ENCODE data around the gene GABRB2.

GABRB2 gene

GRCh38 chr5:161265006-161265405 lies 281.5 kb downstream of the GABRB2 start:
- Histone ChIP-seq H4K8ac (ENCODE audit: low read length) (no peak overlapping the region), H3K14ac (ENCODE audit: low read length in 2 of 2) (no peak overlapping the region), H2AFZ (ENCODE audit: low read depth, low read length) (no peak overlapping the region), H3K4ac (ENCODE audit: low read depth in 1 of 2, low read length in 2 of 2) (no peak overlapping the region), H2BK120ac (ENCODE audit: low read depth, low read length) (no peak overlapping the region), H3K36me3 (ENCODE audit: control insufficient read depth in 1 of 2, insufficient read depth in 2 of 2, low read depth in 1 of 2, low read length in 2 of 2) (no peaks in the 10 kb centered on the region), H3K79me1 (replicated peaks; ENCODE audit: low read length, poor library complexity, severe bottlenecking) (no peaks in the 10 kb centered on the region), H4K91ac (ENCODE audit: low read length) (no peak overlapping the region), H3K9ac (ENCODE audit: low read length) (no peak overlapping the region), H2BK5ac (ENCODE audit: low read depth, low read length, poor library complexity, severe bottlenecking) (no peak overlapping the region), H3K4me3 (ENCODE audit: insufficient read depth in 1 of 2, low read depth in 1 of 2, low read length in 2 of 2) (no peak overlapping the region), H2BK15ac (ENCODE audit: low read depth, poor library complexity, severe bottlenecking) (no peak overlapping the region), H3K18ac (ENCODE audit: low read depth in 1 of 2, low read length in 2 of 2) (no peak overlapping the region), H2AK5ac (ENCODE audit: low read length, severe bottlenecking) (no peak overlapping the region), H3K27me3 (ENCODE audit: control insufficient read depth in 1 of 2, insufficient read depth in 1 of 2, low read length in 2 of 2) (no peaks in the 10 kb centered on the region), H3K27ac (ENCODE audit: low read length, poor library complexity, severe bottlenecking) (no peak overlapping the region), H3K4me2 (ENCODE audit: low read length, poor library complexity, severe bottlenecking) (no peak overlapping the region), H3K9me3 (ENCODE audit: control insufficient read depth, low read length) (no peaks in the 10 kb centered on the region), H3K23ac (ENCODE audit: low read length in 2 of 2) (no peak overlapping the region), H3K4me1 (ENCODE audit: control insufficient read depth, insufficient read depth, low read depth, low read length) (no peaks in the 10 kb centered on the region), H2BK12ac (ENCODE audit: low read length in 2 of 2) (no peak overlapping the region)
- DNase-seq = no peak
- 83% methylated on average over 1 of the region's 4 CpGs for WGBS

- Histone ChIP-seq H3K27me3 (ENCODE audit: control insufficient read depth in 1 of 2, insufficient read depth in 1 of 2, low read length in 2 of 2) (no peaks in the 10 kb centered on the region), H2AFZ (ENCODE audit: low read depth, low read length) (no peak overlapping the region), H3K79me1 (replicated peaks; ENCODE audit: low read length, poor library complexity, severe bottlenecking) (no peaks in the 10 kb centered on the region), H3K23ac (ENCODE audit: low read length in 2 of 2) (no peak overlapping the region), H4K8ac (ENCODE audit: low read length) (no peak overlapping the region), H3K4ac (ENCODE audit: low read depth in 1 of 2, low read length in 2 of 2) (no peak overlapping the region), H2BK15ac (ENCODE audit: low read depth, poor library complexity, severe bottlenecking) (no peak overlapping the region), H3K4me1 (ENCODE audit: control insufficient read depth, insufficient read depth, low read depth, low read length) (no peaks in the 10 kb centered on the region), H3K14ac (ENCODE audit: low read length in 2 of 2) (no peak overlapping the region), H4K91ac (ENCODE audit: low read length) (no peak overlapping the region), H3K18ac (ENCODE audit: low read depth in 1 of 2, low read length in 2 of 2) (no peak overlapping the region), H3K9ac (ENCODE audit: low read length) (no peak overlapping the region), H2AK5ac (ENCODE audit: low read length, severe bottlenecking) (no peak overlapping the region), H3K27ac (ENCODE audit: low read length, poor library complexity, severe bottlenecking) (no peak overlapping the region), H3K36me3 (ENCODE audit: control insufficient read depth in 1 of 2, insufficient read depth in 2 of 2, low read depth in 1 of 2, low read length in 2 of 2) (no peaks in the 10 kb centered on the region), H3K4me2 (ENCODE audit: low read length, poor library complexity, severe bottlenecking) (no peak overlapping the region), H2BK12ac (ENCODE audit: low read length in 2 of 2) (no peak overlapping the region), H3K4me3 (ENCODE audit: insufficient read depth in 1 of 2, low read depth in 1 of 2, low read length in 2 of 2) (no peak overlapping the region), H2BK120ac (ENCODE audit: low read depth, low read length) (no peak overlapping the region), H2BK5ac (ENCODE audit: low read depth, low read length, poor library complexity, severe bottlenecking) (no peak overlapping the region), H3K9me3 (ENCODE audit: control insufficient read depth, low read length) (no peaks in the 10 kb centered on the region)
- DNase-seq = no peak
These were observed 283.3 kb downstream of the GABRB2 start for GRCh38 chr5:161263191-161263590.

GRCh38 chr5:161261668-161262323 lies 284.7 kb downstream of the GABRB2 start:
- H3K79me1 ChIP-seq (replicated peaks; ENCODE audit: low read length, poor library complexity, severe bottlenecking) = no peaks in the 10 kb centered on the region
- H2AFZ ChIP-seq (ENCODE audit: low read depth, low read length) = no peak overlapping the region
- H3K18ac ChIP-seq (ENCODE audit: low read depth in 1 of 2, low read length in 2 of 2) = no peak overlapping the region
- no peak overlapping the region for H4K91ac ChIP-seq (ENCODE audit: low read length)
- no peaks in the 10 kb centered on the region for H3K36me3 ChIP-seq (ENCODE audit: control insufficient read depth in 1 of 2, insufficient read depth in 2 of 2, low read depth in 1 of 2, low read length in 2 of 2)
- H3K23ac ChIP-seq (ENCODE audit: low read length in 2 of 2) = no peak overlapping the region
- H3K9ac ChIP-seq (ENCODE audit: low read length) = no peak overlapping the region
- no peak overlapping the region for H3K27ac ChIP-seq (ENCODE audit: low read length, poor library complexity, severe bottlenecking)
- H3K27me3 ChIP-seq (ENCODE audit: control insufficient read depth in 1 of 2, insufficient read depth in 1 of 2, low read length in 2 of 2) = no peaks in the 10 kb centered on the region
- H3K4me1 ChIP-seq (ENCODE audit: control insufficient read depth, insufficient read depth, low read depth, low read length) = no peaks in the 10 kb centered on the region
- no peak overlapping the region for H2BK5ac ChIP-seq (ENCODE audit: low read depth, low read length, poor library complexity, severe bottlenecking)
- WGBS = no CpG with 5 or more reads among the region's 4 CpGs
- H3K4me3 ChIP-seq (ENCODE audit: insufficient read depth in 1 of 2, low read depth in 1 of 2, low read length in 2 of 2) = no peak overlapping the region
- DNase-seq = no peak
- no peak overlapping the region for H2BK15ac ChIP-seq (ENCODE audit: low read depth, poor library complexity, severe bottlenecking)
- H4K8ac ChIP-seq (ENCODE audit: low read length) = no peak overlapping the region
- H3K4ac ChIP-seq (ENCODE audit: low read depth in 1 of 2, low read length in 2 of 2) = no peak overlapping the region
- no peak overlapping the region for H3K14ac ChIP-seq (ENCODE audit: low read length in 2 of 2)
- H2AK5ac ChIP-seq (ENCODE audit: low read length, severe bottlenecking) = no peak overlapping the region
- H3K9me3 ChIP-seq (ENCODE audit: control insufficient read depth, low read length) = no peaks in the 10 kb centered on the region
- H3K4me2 ChIP-seq (ENCODE audit: low read length, poor library complexity, severe bottlenecking) = no peak overlapping the region
- H2BK120ac ChIP-seq (ENCODE audit: low read depth, low read length) = no peak overlapping the region
- no peak overlapping the region for H2BK12ac ChIP-seq (ENCODE audit: low read length in 2 of 2)

- no peak overlapping the region for H3K4me2 ChIP-seq (ENCODE audit: low read length, poor library complexity, severe bottlenecking)
These were observed 288.1 kb downstream of the GABRB2 start for GRCh38 chr5:161258438-161258837.

More at GRCh38 chr5:161258438-161258837, 288.1 kb downstream of the GABRB2 start:
- Histone ChIP-seq H3K18ac (ENCODE audit: low read depth in 1 of 2, low read length in 2 of 2) (no peak overlapping the region), H3K9me3 (ENCODE audit: control insufficient read depth, low read length) (no peaks in the 10 kb centered on the region), H3K27me3 (ENCODE audit: control insufficient read depth in 1 of 2, insufficient read depth in 1 of 2, low read length in 2 of 2) (no peaks in the 10 kb centered on the region), H3K9ac (ENCODE audit: low read length) (no peak overlapping the region), H2AFZ (ENCODE audit: low read depth, low read length) (no peak overlapping the region), H4K8ac (ENCODE audit: low read length) (no peak overlapping the region), H3K4me1 (ENCODE audit: control insufficient read depth, insufficient read depth, low read depth, low read length) (no peaks in the 10 kb centered on the region), H4K91ac (ENCODE audit: low read length) (no peak overlapping the region), H3K4me3 (ENCODE audit: insufficient read depth in 1 of 2, low read depth in 1 of 2, low read length in 2 of 2) (no peak overlapping the region), H2BK15ac (ENCODE audit: low read depth, poor library complexity, severe bottlenecking) (no peak overlapping the region), H3K14ac (ENCODE audit: low read length in 2 of 2) (no peak overlapping the region), H2BK12ac (ENCODE audit: low read length in 2 of 2) (no peak overlapping the region), H3K79me1 (replicated peaks; ENCODE audit: low read length, poor library complexity, severe bottlenecking) (no peaks in the 10 kb centered on the region), H2AK5ac (ENCODE audit: low read length, severe bottlenecking) (no peak overlapping the region), H3K36me3 (ENCODE audit: control insufficient read depth in 1 of 2, insufficient read depth in 2 of 2, low read depth in 1 of 2, low read length in 2 of 2) (no peaks in the 10 kb centered on the region), H2BK120ac (ENCODE audit: low read depth, low read length) (no peak overlapping the region), H3K23ac (ENCODE audit: low read length in 2 of 2) (no peak overlapping the region), H2BK5ac (ENCODE audit: low read depth, low read length, poor library complexity, severe bottlenecking) (no peak overlapping the region), H3K27ac (ENCODE audit: low read length, poor library complexity, severe bottlenecking) (no peak overlapping the region), H3K4ac (ENCODE audit: low read depth in 1 of 2, low read length in 2 of 2) (no peak overlapping the region)
- DNase-seq = no peak

Measured in mesenchymal stem cell (in vitro differentiated cells and primary cell).